ENCODE results near the gene HDAC4.

HDAC4 gene

DNA sequence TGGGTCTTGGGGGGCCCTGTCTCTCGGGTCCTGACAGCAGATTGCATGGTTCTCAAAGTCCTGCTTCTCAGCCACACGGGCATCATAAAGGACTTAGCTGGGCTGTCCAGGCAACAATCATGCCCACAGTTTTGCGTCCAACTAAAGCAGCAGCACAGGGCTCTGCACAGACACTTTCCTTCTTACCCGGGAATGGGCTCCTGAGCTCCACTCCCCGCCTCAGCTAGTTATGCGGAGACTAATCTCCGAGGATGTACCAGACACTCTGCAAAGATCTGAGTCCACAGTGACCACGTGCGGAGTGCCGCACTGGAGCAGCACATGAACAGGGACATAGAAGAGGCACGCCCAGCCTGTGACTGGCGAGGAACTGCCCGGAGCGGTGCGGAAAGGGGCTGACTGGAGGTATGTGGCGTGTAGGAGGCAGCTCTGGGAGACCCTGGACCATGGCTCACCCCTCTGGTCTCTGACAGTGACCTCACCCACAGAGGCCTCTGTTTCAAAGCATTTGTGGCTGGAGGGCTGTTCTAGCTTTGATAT is 270.0 kb downstream of the HDAC4 start:
- no peak for ATAC-seq

GRCh38 chr2:239130041-239130440 is 270.8 kb downstream of the HDAC4 start:
- ATAC-seq: no peak

DNA sequence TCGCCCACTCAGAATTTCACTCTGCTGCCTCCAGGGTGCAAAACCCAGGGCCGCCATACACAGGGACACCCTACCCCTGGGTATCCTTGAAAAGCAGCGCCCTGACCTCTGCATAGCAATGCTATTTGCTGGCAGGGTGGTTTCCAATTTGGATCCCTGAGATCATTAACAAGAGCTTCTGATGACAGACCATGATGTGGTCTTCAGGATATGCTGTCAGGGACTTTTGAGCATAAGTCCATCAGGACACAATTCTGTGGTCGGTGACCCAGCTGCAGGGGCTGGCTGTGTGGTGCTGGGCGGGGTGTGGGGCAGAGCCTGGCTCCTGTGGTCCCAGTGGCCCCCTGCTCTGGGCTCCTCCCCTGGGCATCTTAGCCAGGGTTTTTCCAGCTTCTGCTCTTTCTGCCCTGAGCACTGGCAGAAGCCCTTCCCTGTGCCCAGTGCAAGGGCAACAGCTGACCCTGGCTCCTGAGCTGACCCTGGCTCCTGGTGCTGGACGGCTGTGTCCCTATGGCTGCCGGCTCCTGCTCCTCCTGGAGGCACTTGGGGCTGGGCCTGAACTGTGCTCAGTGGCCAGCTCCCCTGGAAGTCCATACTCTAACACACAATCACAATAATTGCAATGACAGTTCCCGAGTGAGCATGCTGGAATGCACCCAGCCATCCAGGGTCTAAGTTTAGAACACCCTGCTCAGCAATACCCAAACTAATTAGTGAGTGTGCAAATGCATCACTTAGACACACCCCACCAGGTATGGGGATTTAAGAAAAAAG is 271.5 kb downstream of the HDAC4 start:
- no peak for ATAC-seq

DNA sequence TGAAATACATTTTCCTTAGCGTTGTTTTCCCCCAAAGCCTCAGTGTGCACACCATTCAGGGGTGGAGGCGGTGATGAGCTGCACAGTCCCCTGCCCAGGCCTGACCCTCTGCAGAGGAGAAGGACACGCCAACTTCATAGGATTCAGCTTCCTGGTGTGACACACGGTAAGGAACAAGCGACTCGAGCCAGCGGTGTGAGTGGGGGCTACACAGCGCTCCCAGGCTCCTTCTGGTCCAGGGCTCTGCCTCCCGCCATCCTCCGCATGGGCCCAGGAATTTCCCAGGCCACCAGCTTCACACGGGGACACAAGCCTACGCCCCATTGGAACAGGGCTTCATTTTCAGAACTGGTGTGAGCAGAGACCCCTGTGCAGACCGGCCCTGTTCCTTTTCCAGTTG is 272.1 kb downstream of the HDAC4 start:
- ATAC-seq: no peak

GRCh38 chr2:239127513-239127912 is 273.3 kb downstream of the HDAC4 start:
- no peak for ATAC-seq

DNA sequence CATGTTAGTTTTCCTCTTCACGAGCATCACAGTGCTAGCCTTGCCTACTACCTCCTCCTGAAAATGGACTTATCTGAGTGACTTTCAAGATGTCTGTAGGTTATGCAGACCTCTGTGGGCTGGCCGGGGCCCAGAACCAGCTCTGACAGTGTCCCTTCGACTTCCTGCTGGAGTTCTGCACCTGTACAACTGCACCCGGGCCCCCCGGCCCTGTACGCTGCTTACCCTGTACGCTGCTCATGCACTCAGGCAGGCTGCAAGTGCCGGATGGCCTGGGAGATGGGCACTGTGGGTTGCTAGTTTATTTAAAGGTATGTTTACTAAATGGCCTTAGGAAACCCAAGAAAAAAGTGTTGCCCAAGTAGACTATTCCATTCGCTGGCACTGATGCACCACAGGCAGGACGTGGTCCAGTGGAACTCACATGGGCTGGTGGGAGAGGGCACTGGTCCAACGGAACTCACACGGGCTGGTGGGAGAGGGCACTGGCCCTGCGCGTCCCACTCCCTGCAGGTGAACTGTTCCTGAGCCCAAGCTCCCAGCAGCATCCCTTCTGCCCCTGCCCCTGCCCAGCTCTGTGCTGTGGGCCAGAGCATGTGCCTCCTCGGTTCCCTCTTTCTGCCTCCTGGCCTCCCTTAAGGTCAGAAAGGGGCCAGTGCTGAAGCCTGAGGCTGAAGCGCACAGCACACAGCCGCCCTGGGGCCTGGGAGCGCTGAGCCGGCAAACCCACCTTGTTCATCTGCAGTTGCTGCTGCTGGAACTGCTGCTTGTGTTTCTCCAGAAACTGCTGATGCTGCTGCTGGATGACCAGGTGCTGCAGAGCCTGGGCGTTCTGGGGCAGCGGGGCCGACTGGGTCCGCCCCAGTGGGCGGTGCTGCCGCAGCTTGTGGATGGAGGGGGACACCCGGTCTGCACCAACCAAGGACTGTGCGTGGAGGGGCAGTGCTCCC is 274.8 kb downstream of the HDAC4 start:
- ATAC-seq: no peak

DNA sequence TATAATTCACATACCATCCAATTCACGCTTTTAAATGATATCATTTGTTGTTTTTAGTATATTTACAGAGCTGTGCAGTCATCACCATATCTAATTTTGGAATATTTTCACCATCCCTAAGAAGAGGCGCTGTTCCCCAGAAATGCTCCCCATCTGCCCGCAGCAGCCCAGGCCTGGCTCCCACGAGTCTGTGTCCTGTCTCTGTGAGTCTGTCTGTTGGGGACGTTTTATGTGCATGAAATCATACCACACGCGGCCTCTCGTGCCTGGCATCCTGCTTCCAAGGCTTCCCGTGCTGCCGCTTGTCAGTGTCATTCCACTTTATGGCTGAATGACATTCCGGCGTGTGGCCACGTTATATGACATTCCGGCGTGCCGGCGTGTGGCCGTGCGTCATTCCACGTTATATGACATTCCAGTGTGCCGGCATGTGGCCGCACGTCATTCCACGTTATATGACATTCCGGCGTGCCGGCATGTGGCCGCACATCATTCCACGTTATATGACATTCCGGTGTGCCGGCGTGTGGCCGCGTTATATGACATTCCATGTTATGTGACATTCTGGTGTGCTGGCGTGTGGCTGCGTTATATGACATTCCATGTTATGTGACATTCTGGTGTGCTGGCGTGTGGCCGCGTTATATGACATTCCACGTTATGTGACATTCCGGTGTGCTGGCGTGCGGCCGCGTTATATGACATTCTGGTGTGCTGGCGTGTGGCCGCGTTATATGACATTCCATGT is 276.5 kb downstream of the HDAC4 start:
- no peak for ATAC-seq

DNA sequence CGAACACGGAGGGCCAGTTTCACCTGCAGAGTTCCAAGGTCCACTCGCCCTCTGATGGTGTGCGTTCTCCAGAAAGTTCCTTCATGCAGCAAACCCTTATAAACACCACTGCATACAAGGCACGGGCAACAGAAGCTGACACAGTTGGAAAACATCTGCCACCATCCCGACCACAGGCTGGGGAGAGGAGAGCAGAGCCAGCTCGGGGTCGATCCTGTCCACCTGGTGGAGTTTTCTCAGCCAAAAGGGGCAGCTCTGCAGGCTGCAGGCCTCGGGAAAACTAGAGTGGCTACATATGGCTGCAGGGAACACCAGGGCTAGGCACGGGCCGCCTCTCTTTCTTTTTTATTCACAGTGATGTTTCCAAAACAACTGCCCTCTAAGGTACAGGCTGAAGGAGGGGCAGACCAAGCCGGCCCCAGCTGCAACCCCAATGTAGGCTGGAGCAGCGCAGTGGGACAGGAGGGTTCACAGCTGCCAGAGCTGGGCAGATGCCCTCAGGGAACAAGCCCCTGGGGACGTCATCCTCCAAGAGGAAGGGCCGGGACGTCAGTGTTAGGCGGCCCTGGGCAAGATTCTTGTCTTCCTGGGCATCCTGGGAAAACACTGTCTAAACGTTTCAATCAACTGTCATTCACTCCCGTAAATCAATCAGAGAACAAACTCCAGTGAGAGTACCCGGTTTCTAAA is 278.3 kb downstream of the HDAC4 start:
- ATAC-seq: no peak

- ATAC-seq: no peak
Observed at GRCh38 chr2:239121600-239122012, 279.2 kb downstream of the HDAC4 start.

GRCh38 chr2:239120664-239121063 is 280.2 kb downstream of the HDAC4 start:
- ATAC-seq: no peak

DNA sequence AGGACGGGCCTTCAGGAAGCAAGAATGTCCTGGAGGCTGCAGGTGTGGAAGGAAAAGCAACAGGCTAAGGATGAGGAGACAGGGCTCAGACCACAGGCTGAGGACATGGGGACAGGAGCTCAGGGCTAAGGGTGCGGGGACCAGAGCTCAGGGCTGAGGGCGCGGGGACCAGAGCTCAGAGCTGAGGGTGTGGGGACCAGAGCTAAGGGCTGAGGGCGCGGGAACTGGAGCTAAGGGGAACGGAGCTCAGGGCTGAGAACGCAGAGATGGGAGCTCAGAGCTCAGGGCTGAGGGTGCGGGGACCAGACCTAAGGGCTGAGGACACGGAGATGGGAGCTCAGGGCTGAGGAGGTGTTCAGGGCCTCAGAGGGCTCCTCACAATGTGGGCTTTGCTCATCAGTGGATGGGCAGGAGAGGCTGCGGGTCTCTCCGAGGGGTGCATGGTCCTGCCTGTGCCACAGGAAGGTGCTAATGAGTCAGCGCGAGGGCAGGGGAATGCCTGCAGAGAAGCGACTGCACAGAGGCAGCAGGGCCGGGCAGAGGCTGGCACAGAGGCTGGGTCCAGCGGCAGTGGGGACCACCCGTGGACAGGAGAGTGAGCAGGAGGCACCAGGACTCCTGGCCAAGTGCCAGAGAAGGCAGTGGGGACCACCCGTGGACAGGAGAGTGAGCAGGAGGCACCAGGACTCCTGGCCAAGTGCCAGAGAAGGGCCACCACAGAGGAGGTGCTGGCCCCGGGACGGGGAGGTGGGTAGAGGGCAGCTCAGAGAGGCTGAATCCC is 281.3 kb downstream of the HDAC4 start:
- no peak for ATAC-seq

GRCh38 chr2:239118675-239119211 is 282.1 kb downstream of the HDAC4 start:
- ATAC-seq: no peak

DNA sequence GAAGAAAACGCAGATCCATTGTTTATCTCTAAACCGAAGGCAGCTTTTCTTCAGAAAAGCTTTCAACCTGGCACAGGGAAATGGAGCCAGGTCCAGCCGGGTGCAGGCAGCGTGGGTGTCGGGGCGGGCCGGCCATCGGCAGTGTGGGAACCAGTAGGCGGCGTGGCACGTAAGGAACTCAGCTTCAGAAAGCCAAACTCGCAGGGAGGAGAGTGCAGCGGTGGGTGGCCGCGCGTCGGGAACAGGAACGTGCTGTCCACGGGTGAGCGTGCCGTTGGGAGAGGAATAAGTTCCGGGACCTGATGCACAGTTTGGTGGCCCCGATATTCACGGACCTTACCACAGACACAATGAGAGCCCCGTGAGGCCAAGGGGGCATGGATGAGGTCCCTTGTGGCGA is 282.6 kb downstream of the HDAC4 start:
- ATAC-seq: no peak

GRCh38 chr2:239117831-239118230 is 283.0 kb downstream of the HDAC4 start:
- ATAC-seq: no peak

- ATAC-seq: no peak
Observed at GRCh38 chr2:239116456-239117246, 284.2 kb downstream of the HDAC4 start.

- no peak for ATAC-seq
Observed at GRCh38 chr2:239115616-239116015, 285.2 kb downstream of the HDAC4 start.

GRCh38 chr2:239114616-239115265 is 286.1 kb downstream of the HDAC4 start:
- ATAC-seq: no peak

- no peak for ATAC-seq
Observed at GRCh38 chr2:239114119-239114581, 286.7 kb downstream of the HDAC4 start.

- no peak for ATAC-seq
Observed at GRCh38 chr2:239113615-239114014, 287.2 kb downstream of the HDAC4 start.

DNA sequence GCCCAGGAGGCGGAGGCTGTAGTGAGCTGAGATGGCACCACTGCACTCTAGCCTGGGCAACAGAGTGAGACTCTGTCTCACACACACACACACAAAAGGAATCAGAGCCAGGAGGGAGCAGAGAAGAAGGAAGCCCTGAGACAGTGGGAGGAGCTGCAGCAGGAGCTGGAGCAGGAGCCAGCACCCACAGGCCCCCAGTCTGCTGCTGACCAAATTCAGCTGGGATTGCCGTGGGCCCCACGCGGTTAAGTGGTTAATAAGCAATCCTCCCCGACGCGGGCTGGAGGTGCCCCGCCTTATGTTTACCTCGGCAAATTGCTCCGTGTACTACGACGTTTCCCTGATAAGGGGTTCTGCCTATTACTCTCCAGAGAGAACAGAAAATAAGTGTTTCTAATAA is 287.6 kb downstream of the HDAC4 start:
- ATAC-seq: no peak

Data from activated CD4-positive, CD25-positive, alpha-beta regulatory T cell treated with anti-CD3 and anti-CD28 coated beads, Interleukin-2, amount 50 U/mL, for 24 hours (primary cell).